Fibroblast of lung (primary cell): ENCODE measurements around the gene ACTN1. TPM values are rescaled to one million over a fixed set of nuclear protein-coding genes. Genes with fewer than 3 reads are reported as not detected.

ENCODE experiments used
- DNase-seq, 2 donors: peaks; one replicate each; pipeline versions ENCODE4 v3.0.0 to v3.0.0-alpha.2; 2010; ENCODE audit warnings: low read depth in 2 of 2
- H2AFZ ChIP-seq: 2 replicates; pipeline ENCODE4 v1.5.1; 2012; ENCODE audit warnings: low read length, control low read depth, inconsistent platforms
- H3K27ac ChIP-seq: 2 replicates; pipeline ENCODE4 v1.5.1; 2011; ENCODE audit warnings: low read length, control low read depth; ENCODE audit not compliant: insufficient read depth
- H3K27me3 ChIP-seq: 2 replicates; pipeline ENCODE4 v1.5.1; 2011; ENCODE audit warnings: mild to moderate bottlenecking, low read length; ENCODE audit not compliant: control insufficient read depth, insufficient read depth
- H3K36me3 ChIP-seq: 2 replicates; pipeline ENCODE4 v1.5.1; 2011; ENCODE audit warnings: low read length; ENCODE audit not compliant: control insufficient read depth, insufficient read depth
- H3K4me1 ChIP-seq: 2 replicates; pipeline ENCODE4 v1.5.1; 2011; ENCODE audit warnings: low read length; ENCODE audit not compliant: control insufficient read depth, insufficient read depth; ENCODE audit errors: extremely low read depth
- H3K4me2 ChIP-seq: 2 replicates; pipeline ENCODE4 v1.5.1; 2011; ENCODE audit warnings: low read length, control low read depth; ENCODE audit not compliant: insufficient read depth; ENCODE audit errors: extremely low read depth
- H3K4me3 ChIP-seq, 4 experiments: fragments of 200-600 bp in 1 of 4; sonication (generic) in 1 of 4; replicated peaks in 1 of 4; 2 replicates each; pipeline ENCODE4 v1.5.1; 2011 to 2016; ENCODE audit warnings: low read length in 4 of 4, low read depth in 3 of 4, mild to moderate bottlenecking in 3 of 4, control low read depth in 2 of 4, inconsistent platforms in 1 of 4, mixed read lengths in 1 of 4; ENCODE audit not compliant: insufficient read depth in 1 of 4; ENCODE audit errors: control extremely low read depth in 1 of 4
- H3K79me2 ChIP-seq: 2 replicates; pipeline ENCODE4 v1.5.1; 2012; ENCODE audit warnings: mild to moderate bottlenecking, low read length, inconsistent platforms; ENCODE audit not compliant: control insufficient read depth, insufficient read depth
- H3K9ac ChIP-seq: 2 replicates; pipeline ENCODE4 v1.5.1; 2011; ENCODE audit warnings: mild to moderate bottlenecking, low read length, control low read depth; ENCODE audit not compliant: insufficient read depth
- H3K9me3 ChIP-seq: 2 replicates; pipeline ENCODE4 v1.5.1; 2012; ENCODE audit warnings: low read depth, low read length; ENCODE audit not compliant: control insufficient read depth, insufficient read depth
- H4K20me1 ChIP-seq: 2 replicates; pipeline ENCODE4 v1.5.1; 2011; ENCODE audit warnings: low read length; ENCODE audit not compliant: control insufficient read depth, insufficient read depth; ENCODE audit errors: extremely low read depth
- EZH2 ChIP-seq: IDR thresholded peaks from 2 replicates; pipeline ENCODE4 v1.5.1; 2012; ENCODE audit warnings: low read length, control low read depth, mild to moderate bottlenecking; ENCODE audit errors: missing control alignments
- polyA plus RNA-seq, 2 donors: library from polyadenylated mRNA; depleted of rRNA in 1 of 2; stranded (reverse) in 1 of 2; unstranded in 1 of 2; fragments of >200 nt; gene quantifications; 2 replicates each; pipeline ENCODE4 v1.2.1, GENCODE V29; 2011 to 2012; ENCODE audit warnings: missing spikeins in 1 of 2
- total RNA-seq: library from RNA; depleted of rRNA; stranded (reverse); fragments of >200 nt; gene quantifications from 2 replicates; pipeline ENCODE4 v1.2.1, GENCODE V29; 2014
- TF ChIP-seq, protein P1 (sequence below), 2 donors: IDR thresholded peaks in 1 of 2; conservative IDR thresholded peaks in 1 of 2; 1 replicate in 1 of 2; 2 replicates in 1 of 2; pipeline ENCODE4 v1.5.1; 2011 to 2012; ENCODE audit warnings: low read length in 2 of 2, control low read depth in 1 of 2, inconsistent platforms in 1 of 2, low read depth in 1 of 2, mild to moderate bottlenecking in 1 of 2

Gene ACTN1
- total and polyA plus RNA-seq, 2 donors (not counting 1 experiment from before 2014, with no cell fraction given) = 254 to 729 TPM

DNA sequence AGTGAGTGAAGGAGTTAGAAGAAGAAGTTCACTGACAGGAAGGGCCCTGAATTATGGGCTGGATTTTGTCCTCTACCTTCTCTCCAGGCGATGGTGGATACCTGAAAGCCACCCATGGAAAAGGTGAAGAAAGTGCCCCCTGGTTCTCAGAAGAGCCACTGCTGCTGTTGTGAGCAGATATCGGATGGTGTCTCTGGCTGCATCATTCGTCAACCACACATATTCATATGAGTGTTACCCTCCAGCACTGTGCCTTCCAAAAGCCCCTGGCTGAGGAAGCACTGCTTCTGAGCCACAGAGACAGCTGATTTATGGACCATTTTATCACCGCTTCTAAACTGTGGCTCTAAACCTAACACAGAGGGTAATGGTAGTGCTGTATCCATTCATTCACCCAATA lies 2.0 kb upstream of the ACTN1 start:
- Histone ChIP-seq H3K9me3 (no peaks in the 10 kb centered on the region), H3K27me3 (no peaks in the 10 kb centered on the region), H3K4me3 (no peak overlapping the region), H3K9ac (no peak overlapping the region), H3K4me2 (no peak overlapping the region), H3K79me2 (peaks cover 29% of the 10 kb centered on the region), H3K4me1 (peaks cover 35% of the 10 kb centered on the region), H2AFZ (no peak overlapping the region), H3K36me3 (peaks cover 3% of the 10 kb centered on the region), H4K20me1 (no peaks in the 10 kb centered on the region), H3K27ac (peak overlapping the region; percentile 24)
- no peak for DNase-seq
- no peak for TF ChIP-seq EZH2

DNA sequence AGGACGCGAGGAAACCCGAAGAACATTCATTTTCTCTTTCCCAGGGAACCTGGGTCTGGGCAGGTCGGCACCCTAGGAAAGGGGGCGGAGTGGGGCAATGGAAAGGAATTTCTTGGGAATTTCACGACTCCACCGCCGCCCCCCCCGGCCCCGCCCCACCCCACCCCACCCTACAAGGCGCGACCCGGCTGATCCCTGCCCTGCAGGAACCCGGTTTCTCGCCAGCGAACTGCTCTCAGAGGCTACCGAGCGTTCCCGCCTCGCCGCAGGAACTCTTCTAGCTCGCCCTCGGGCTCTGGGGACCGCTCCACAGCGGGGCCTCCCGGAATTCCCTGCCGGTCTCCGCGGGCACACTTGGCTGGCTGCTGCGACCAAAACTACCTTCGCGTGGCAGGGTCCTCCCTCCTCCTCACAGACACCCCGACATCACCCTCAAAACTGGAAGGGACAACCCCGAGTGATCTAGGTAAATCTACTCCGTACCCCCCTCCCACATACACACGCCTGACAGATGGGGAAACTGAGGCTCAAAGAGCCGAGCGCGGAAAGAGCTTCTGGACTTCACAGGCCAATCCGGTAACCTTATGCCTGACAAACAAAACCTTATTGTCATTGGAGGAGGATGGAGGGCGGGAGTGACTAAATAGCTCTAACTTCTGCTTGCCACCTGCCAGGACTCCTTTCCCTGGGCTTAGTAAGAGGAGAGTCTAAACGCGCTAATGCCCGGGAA lies 785 bp upstream of the ACTN1 start:
- Histone ChIP-seq H3K9ac (peak overlapping the region; percentile 88), H3K9me3 (no peaks in the 10 kb centered on the region), H3K36me3 (peaks cover 5% of the 10 kb centered on the region), H3K4me2 (peak overlapping the region; percentile 86), H3K79me2 (peaks cover 41% of the 10 kb centered on the region), H3K4me3 (peak overlapping the region; percentile 68 to 98 (median 82)), H3K27ac (peak overlapping the region; percentile 97), H3K27me3 (no peaks in the 10 kb centered on the region), H2AFZ (no peak overlapping the region), H3K4me1 (peaks cover 45% of the 10 kb centered on the region), H4K20me1 (no peaks in the 10 kb centered on the region)
- TF ChIP-seq EZH2 = no peak
- TF ChIP-seq, protein P1, sequence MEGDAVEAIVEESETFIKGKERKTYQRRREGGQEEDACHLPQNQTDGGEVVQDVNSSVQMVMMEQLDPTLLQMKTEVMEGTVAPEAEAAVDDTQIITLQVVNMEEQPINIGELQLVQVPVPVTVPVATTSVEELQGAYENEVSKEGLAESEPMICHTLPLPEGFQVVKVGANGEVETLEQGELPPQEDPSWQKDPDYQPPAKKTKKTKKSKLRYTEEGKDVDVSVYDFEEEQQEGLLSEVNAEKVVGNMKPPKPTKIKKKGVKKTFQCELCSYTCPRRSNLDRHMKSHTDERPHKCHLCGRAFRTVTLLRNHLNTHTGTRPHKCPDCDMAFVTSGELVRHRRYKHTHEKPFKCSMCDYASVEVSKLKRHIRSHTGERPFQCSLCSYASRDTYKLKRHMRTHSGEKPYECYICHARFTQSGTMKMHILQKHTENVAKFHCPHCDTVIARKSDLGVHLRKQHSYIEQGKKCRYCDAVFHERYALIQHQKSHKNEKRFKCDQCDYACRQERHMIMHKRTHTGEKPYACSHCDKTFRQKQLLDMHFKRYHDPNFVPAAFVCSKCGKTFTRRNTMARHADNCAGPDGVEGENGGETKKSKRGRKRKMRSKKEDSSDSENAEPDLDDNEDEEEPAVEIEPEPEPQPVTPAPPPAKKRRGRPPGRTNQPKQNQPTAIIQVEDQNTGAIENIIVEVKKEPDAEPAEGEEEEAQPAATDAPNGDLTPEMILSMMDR (conservative IDR thresholded peaks at IDR 0.05 in 1 of 2, IDR thresholded peaks at IDR 0.05 in 1 of 2; ENCODE audit: low read depth in 1 of 2, low read length in 2 of 2) = no peak
- peak in 1 of 2 donors; percentile 78 for DNase-seq

DNA sequence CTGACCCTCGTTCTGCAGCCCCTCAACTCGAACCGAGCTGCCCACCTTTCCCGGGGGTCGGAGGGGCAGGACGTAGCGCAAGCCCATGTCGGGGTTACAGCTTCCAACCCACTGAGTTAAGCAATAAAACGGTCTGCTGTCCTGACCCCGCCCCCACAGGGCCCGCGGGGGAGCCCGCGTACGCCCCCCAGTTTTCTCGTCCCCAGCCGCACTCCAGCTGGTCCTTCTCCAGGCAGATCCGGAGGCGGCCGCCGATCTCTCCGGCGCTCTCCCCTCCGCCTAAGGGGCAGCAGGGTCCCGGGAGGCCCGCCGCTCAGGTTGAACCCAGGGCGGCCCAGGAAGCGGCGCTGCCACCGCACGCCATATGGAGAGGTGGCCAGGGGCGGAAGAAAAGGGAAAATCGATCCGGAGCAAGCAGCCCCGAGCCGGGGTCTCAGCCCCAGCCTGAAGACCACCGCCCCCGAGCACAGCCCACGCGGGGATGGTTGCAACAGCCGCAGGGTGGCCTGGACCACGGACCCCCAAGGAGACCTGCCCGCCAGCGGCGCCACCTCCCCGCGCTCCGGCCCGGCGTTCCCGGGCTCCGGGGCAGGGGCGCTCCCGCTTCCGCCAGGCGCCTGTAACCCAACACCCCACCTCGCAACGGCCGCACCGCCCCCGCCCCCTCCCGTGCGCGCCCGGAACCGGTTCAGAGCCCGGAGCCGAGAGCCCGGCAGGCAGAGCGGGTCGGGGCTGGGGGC lies 760 bp downstream of the ACTN1 start:
- Histone ChIP-seq H2AFZ (no peak overlapping the region), H3K27ac (peak overlapping the region; percentile 97), H3K27me3 (no peaks in the 10 kb centered on the region), H4K20me1 (no peaks in the 10 kb centered on the region), H3K36me3 (peaks cover 15% of the 10 kb centered on the region), H3K4me3 (peak overlapping the region; percentile 81 to 98 (median 95)), H3K79me2 (peaks cover 57% of the 10 kb centered on the region), H3K4me1 (peaks cover 54% of the 10 kb centered on the region), H3K9me3 (no peaks in the 10 kb centered on the region), H3K4me2 (peak overlapping the region; percentile 66), H3K9ac (peak overlapping the region; percentile 96)
- DNase-seq = peak; percentile 56 to 67
- TF ChIP-seq, protein P1 (conservative IDR thresholded peaks at IDR 0.05 in 1 of 2, IDR thresholded peaks at IDR 0.05 in 1 of 2; ENCODE audit: low read depth in 1 of 2, low read length in 2 of 2) = no peak
- no peak for TF ChIP-seq EZH2
